Hepatic stellate cell (primary cell): ENCODE measurements around the gene COX7A1.

Experiments used
- DNase-seq: peaks from one replicate; pipeline ENCODE4 v3.0.0; 2011; ENCODE audit warnings: low spot score

COX7A1 gene

GRCh38 chr19:36111200-36111539 lies 41.1 kb downstream of the COX7A1 start:
- DNase-seq: no peak

GRCh38 chr19:36110487-36111199 lies 41.6 kb downstream of the COX7A1 start, which contains the start of gene OVOL3:
TSS of gene OVOL3 (plus strand) at chr19:36111143. CDS start at chr19:36111203, 60 bp downstream.
- DNase-seq: no peak

- no peak for DNase-seq
Measured at GRCh38 chr19:36108684-36109083, 43.6 kb downstream of the COX7A1 start.

- no peak for DNase-seq
Measured at GRCh38 chr19:36106991-36107390, 45.3 kb downstream of the COX7A1 start.

- no peak for DNase-seq
Measured at GRCh38 chr19:36106441-36106840, 45.8 kb downstream of the COX7A1 start.

GRCh38 chr19:36103842-36104552 lies 48.2 kb downstream of the COX7A1 start:
- no peak for DNase-seq

- DNase-seq: no peak
Measured at GRCh38 chr19:36103040-36103626, 49.1 kb downstream of the COX7A1 start.

- DNase-seq: no peak
Measured at GRCh38 chr19:36101550-36102327, 50.5 kb downstream of the COX7A1 start.
